ENCODE data around the gene PKNOX1. TPM values are rescaled to one million over a fixed set of nuclear protein-coding genes. Genes with fewer than 3 reads are reported as not detected.

Gene PKNOX1
- total RNA-seq, 1 donor = 11.9 TPM

- DNase-seq (ENCODE audit: insufficient read length, low spot score, missing footprints) = no peak
- peaks cover 9% of the 10 kb centered on the region for H3K4me1 ChIP-seq (ENCODE audit: insufficient read depth, low read length)
Measured at GRCh38 chr21:42970946-42971653, 3.3 kb upstream of the PKNOX1 start.

GRCh38 chr21:42971897-42972275, 2.5 kb upstream of the PKNOX1 start:
- Histone ChIP-seq H3K79me2 (ENCODE audit: insufficient read depth, low read length) (peaks cover 17% of the 10 kb centered on the region), H3K36me3 (ENCODE audit: insufficient read depth, low read length) (no peaks in the 10 kb centered on the region), H3K4me2 (ENCODE audit: insufficient read depth, low read length) (no peak overlapping the region), H3K4me1 (ENCODE audit: insufficient read depth, low read length) (peaks cover 16% of the 10 kb centered on the region), H3K9me3 (ENCODE audit: low read depth, low read length) (no peaks in the 10 kb centered on the region), H3K27ac (ENCODE audit: low read depth, low read length) (no peak overlapping the region), H3K4me3 (ENCODE audit: insufficient read depth, low read length) (no peak overlapping the region), H3K27me3 (ENCODE audit: insufficient read depth, low read length) (no peaks in the 10 kb centered on the region), H4K20me1 (ENCODE audit: insufficient read depth, low read length) (no peaks in the 10 kb centered on the region), H2AFZ (ENCODE audit: low read length) (peak overlapping the region; percentile 35)
- peak; percentile 25 for DNase-seq (ENCODE audit: insufficient read length, low spot score, missing footprints)
- TF ChIP-seq CTCF (IDR thresholded peaks at IDR 0.05; ENCODE audit: extremely low read depth, low read depth, low read length) = no peak

More at GRCh38 chr21:42970946-42971653, 3.3 kb upstream of the PKNOX1 start:
- Histone ChIP-seq H2AFZ (ENCODE audit: low read length) (no peak overlapping the region), H3K27me3 (ENCODE audit: insufficient read depth, low read length) (no peaks in the 10 kb centered on the region), H3K27ac (ENCODE audit: low read depth, low read length) (no peak overlapping the region), H3K79me2 (ENCODE audit: insufficient read depth, low read length) (peaks cover 9% of the 10 kb centered on the region), H3K4me2 (ENCODE audit: insufficient read depth, low read length) (no peak overlapping the region), H3K4me3 (ENCODE audit: insufficient read depth, low read length) (no peak overlapping the region), H4K20me1 (ENCODE audit: insufficient read depth, low read length) (no peaks in the 10 kb centered on the region), H3K36me3 (ENCODE audit: insufficient read depth, low read length) (no peaks in the 10 kb centered on the region), H3K9me3 (ENCODE audit: low read depth, low read length) (no peaks in the 10 kb centered on the region)
- TF ChIP-seq CTCF (IDR thresholded peaks at IDR 0.05; ENCODE audit: extremely low read depth, low read depth, low read length) = no peak

- Histone ChIP-seq H3K79me2 (ENCODE audit: insufficient read depth, low read length) (peaks cover 30% of the 10 kb centered on the region), H3K27me3 (ENCODE audit: insufficient read depth, low read length) (no peaks in the 10 kb centered on the region), H3K27ac (ENCODE audit: low read depth, low read length) (peak overlapping the region; percentile 80), H3K36me3 (ENCODE audit: insufficient read depth, low read length) (no peaks in the 10 kb centered on the region), H4K20me1 (ENCODE audit: insufficient read depth, low read length) (no peaks in the 10 kb centered on the region), H3K4me2 (ENCODE audit: insufficient read depth, low read length) (peak overlapping the region; percentile 88), H3K4me3 (ENCODE audit: insufficient read depth, low read length) (peak overlapping the region; percentile 79), H2AFZ (ENCODE audit: low read length) (peak overlapping the region; percentile 91), H3K9me3 (ENCODE audit: low read depth, low read length) (no peaks in the 10 kb centered on the region), H3K4me1 (ENCODE audit: insufficient read depth, low read length) (peaks cover 16% of the 10 kb centered on the region)
- TF ChIP-seq CTCF (IDR thresholded peaks at IDR 0.05; ENCODE audit: extremely low read depth, low read depth, low read length) = no peak
- no peak for DNase-seq (ENCODE audit: insufficient read length, low spot score, missing footprints)
Measured at GRCh38 chr21:42973309-42973990, 912 bp upstream of the PKNOX1 start.

Measured in osteoblast (primary cell).